A549 (cell line): Measurements from ENCODE around the gene TSPAN18. TPM values are rescaled to one million over a fixed set of nuclear protein-coding genes. Genes with fewer than 3 reads are reported as not detected.

Experiments
- ATAC-seq, 2 experiments: fragments of 200-7000 bp in 1 of 2; fragments of >200 bp in 1 of 2; cut with Nextera tagmentation in 1 of 2; cut with Tn5 transposase in 1 of 2; 3 replicates each; pipeline versions ENCODE4 v1.8.0 to v1.9.1; 2018 to 2020; ENCODE audit warnings: mild to moderate bottlenecking in 1 of 2, moderate library complexity in 1 of 2
- CTCF ChIA-PET: fragments of 300-600 bp; sonication (Branson Sonifier 250); formaldehyde crosslinking; extraction: SDS; loops from one replicate; lab custom pipeline; 2021; ENCODE audit warnings: antibody characterized with exemption, inconsistent platforms; lab: Yijun Ruan, JAX
- POLR2A ChIA-PET: fragments of 350-600 bp; formaldehyde crosslinking; extraction: SDS; loops from one replicate; lab custom pipeline; 2021; ENCODE audit warnings: antibody characterized with exemption, inconsistent platforms; lab: Yijun Ruan, JAX
- DNase-seq, 2 experiments: peaks; one replicate each; pipeline versions ENCODE4 v3.0.0 to v3.0.0-alpha.2; 2011 to 2016; ENCODE audit warnings: low read depth in 1 of 2, low spot score in 1 of 2
- FAIRE-seq: peaks from 2 replicates; lab custom pipeline; 2011; peaks lifted over from hg19 to GRCh38; lab: Jason Lieb, UNC
- H3K27ac ChIP-seq, 2 experiments: fragments of >200 bp; sonication (Bioruptor Twin); formaldehyde crosslinking; 3 replicates each; pipeline ENCODE4 v1.5.1; 2016 to 2017
- H3K4me1 ChIP-seq: fragments of >200 bp; sonication (Bioruptor Twin); formaldehyde crosslinking; 3 replicates; pipeline ENCODE4 v1.6.1; 2016
- H3K4me2 ChIP-seq: fragments of >200 bp; sonication (Bioruptor Twin); formaldehyde crosslinking; 3 replicates; pipeline ENCODE4 v1.6.1; 2016
- H3K4me3 ChIP-seq: fragments of >200 bp; sonication (Bioruptor Twin); formaldehyde crosslinking; 3 replicates; pipeline ENCODE4 v1.5.1; 2016
- H3K9me3 ChIP-seq: fragments of >200 bp; sonication (Bioruptor Twin); formaldehyde crosslinking; 3 replicates; pipeline ENCODE4 v1.6.1; 2016
- BHLHE40 ChIP-seq: IDR thresholded peaks from 2 replicates; pipeline ENCODE4 v1.6.1; 2012; ENCODE audit warnings: low read depth, low read length, inconsistent platforms
- CBX2 ChIP-seq: fragments of 200-600 bp; sonication (generic); IDR thresholded peaks from 2 replicates; pipeline ENCODE4 v1.6.1; 2016; ENCODE audit warnings: low read depth, mild to moderate bottlenecking, borderline replicate concordance
- CHD2 ChIP-seq: fragments of 150-350 bp; IDR thresholded peaks from 2 replicates; pipeline ENCODE4 v1.6.1; 2014; ENCODE audit warnings: low read length; ENCODE audit not compliant: partially characterized antibody
- CHD4 ChIP-seq: fragments of 200-600 bp; sonication (generic); IDR thresholded peaks from 2 replicates; pipeline ENCODE4 v1.6.1; 2016; ENCODE audit warnings: antibody characterized with exemption, mild to moderate bottlenecking, borderline replicate concordance
- EHF ChIP-seq: fragments of 250-450 bp; sonication (Bioruptor Pico); IDR thresholded peaks from 2 replicates; pipeline ENCODE4 v1.5.0; 2020; ENCODE audit warnings: mild to moderate bottlenecking
- FOSB ChIP-seq: fragments of 250-450 bp; sonication (Bioruptor Pico); IDR thresholded peaks from 2 replicates; pipeline ENCODE4 v1.5.0; 2020; ENCODE audit warnings: mild to moderate bottlenecking, moderate library complexity
- GATA3 ChIP-seq: IDR thresholded peaks from 2 replicates; pipeline ENCODE4 v1.6.1; 2012; ENCODE audit warnings: borderline replicate concordance
- HMGXB4 ChIP-seq: fragments of 250-450 bp; sonication (Bioruptor Pico); IDR thresholded peaks from 2 replicates; pipeline ENCODE4 v1.5.0; 2021; ENCODE audit warnings: mild to moderate bottlenecking, moderate library complexity, borderline replicate concordance
- HOXA7 ChIP-seq: fragments of 250-450 bp; sonication (Bioruptor Pico); IDR thresholded peaks from 2 replicates; pipeline ENCODE4 v1.5.0; 2020; ENCODE audit warnings: mild to moderate bottlenecking, moderate library complexity
- HOXB13 ChIP-seq: fragments of 250-450 bp; sonication (Bioruptor Pico); IDR thresholded peaks from 2 replicates; pipeline ENCODE4 v1.5.0; 2020; ENCODE audit warnings: low read depth, mild to moderate bottlenecking, moderate library complexity
- JUNB ChIP-seq: fragments of >200 bp; sonication (Bioruptor Twin); formaldehyde crosslinking; IDR thresholded peaks from 2 replicates; pipeline ENCODE4 v1.6.1; 2016
- MAFK ChIP-seq: fragments of 450-650 bp; IDR thresholded peaks from 2 replicates; pipeline ENCODE4 v1.6.1; 2014; ENCODE audit not compliant: partially characterized antibody
- MYC ChIP-seq: IDR thresholded peaks from 2 replicates; pipeline ENCODE4 v1.6.1; 2012; ENCODE audit warnings: mild to moderate bottlenecking, inconsistent platforms, low read length, improper control_type of control experiment, borderline replicate concordance
- POLR2A ChIP-seq: IDR thresholded peaks from 2 replicates; pipeline ENCODE4 v1.6.1; 2012; ENCODE audit warnings: mild to moderate bottlenecking, low read length
- POLR2AphosphoS2 ChIP-seq: conservative IDR thresholded peaks from 2 replicates; pipeline ENCODE4 v1.6.1; 2012; ENCODE audit warnings: low read length, improper control_type of control experiment, inconsistent platforms
- RAD21 ChIP-seq, 2 experiments: fragments of >200 bp in 1 of 2; sonication (Bioruptor Twin) in 1 of 2; formaldehyde crosslinking in 1 of 2; IDR thresholded peaks in 1 of 2; conservative IDR thresholded peaks in 1 of 2; 2 replicates in 1 of 2; 3 replicates in 1 of 2; pipeline ENCODE4 v1.6.1; 2012 to 2018; ENCODE audit warnings: inconsistent platforms in 1 of 2
- RFX5 ChIP-seq: fragments of 450-650 bp; IDR thresholded peaks from 2 replicates; pipeline ENCODE4 v1.7.1; 2014; ENCODE audit warnings: antibody characterized with exemption, mild to moderate bottlenecking, moderate library complexity
- SMC3 ChIP-seq: fragments of >200 bp; sonication (Bioruptor Twin); formaldehyde crosslinking; IDR thresholded peaks from 3 replicates; pipeline ENCODE4 v1.6.1; 2018; ENCODE audit warnings: inconsistent platforms
- TP53 ChIP-seq: fragments of 250-450 bp; sonication (Bioruptor Pico); IDR thresholded peaks from 2 replicates; pipeline ENCODE4 v1.5.0; 2021; ENCODE audit warnings: mild to moderate bottlenecking, moderate library complexity
- ZFP36 ChIP-seq: fragments of 450-650 bp; IDR thresholded peaks from 2 replicates; pipeline ENCODE4 v1.6.1; 2014; ENCODE audit warnings: borderline replicate concordance; ENCODE audit not compliant: partially characterized antibody
- WGBS: methylation state at CpG from one replicate; pipeline ENCODE4 v1.1.6; 2017; ENCODE audit errors: missing lambda C conversion rate; 5-methylcytosine and 5-hydroxymethylcytosine counted together
- polyA plus RNA-seq, 4 experiments: library from polyadenylated mRNA; depleted of rRNA in 3 of 4; stranded (reverse); fragments of >200 nt; fragmentation: RNase III in 1 of 4; extraction: RNeasy Plus Mini Kit Qiagen cat#74134 plus additional on column Dnase treatment in 1 of 4; gene quantifications; 2 replicates in 3 of 4; 3 replicates in 1 of 4; pipeline ENCODE4 v1.2.3, GENCODE V29; 2011 to 2017

Gene TSPAN18
- polyA plus RNA-seq, 2 of the 4 experiments (the other 2 are of a cell fraction) = 0.81 to 4.5 TPM

GRCh38 chr11:44753961-44754645 lies 27.3 kb downstream of the TSPAN18 start:
- no peak overlapping the region for H3K27ac ChIP-seq
- no peak for DNase-seq
- CTCF ChIA-PET = interaction anchor here (0.8 to 2.0 kb wide), 3 partner anchors 20 to 28 kb away, joined by 3 to 5 read pairs (median 4); partner anchors contain the start of gene TSPAN18
- TF ChIP-seq SMC3 (no peak), HOXB13 (CRISPR knock-in tag) (no peak), RAD21 (conservative IDR thresholded peaks at IDR 0.05 in 1 of 2, IDR thresholded peaks at IDR 0.05 in 1 of 2) (no peak), CHD2 (no peak), BHLHE40 (no peak), FOSB (no peak), POLR2A (no peak)
- TF ChIP-seq, all 56 proteins: peak for 0
- ATAC-seq = no peak
- Histone ChIP-seq H3K9me3 (peaks cover 17% of the 10 kb centered on the region; the same call in 2 of the 3 replicates), H3K4me3 (no peak overlapping the region), H3K4me1 (no peaks in the 10 kb centered on the region), H3K4me2 (no peak overlapping the region)
- POLR2A ChIA-PET = no interaction called here
- 65% methylated on average over 8 of the region's 8 CpGs for WGBS
- no peak for FAIRE-seq

GRCh38 chr11:44754876-44755555 lies 28.3 kb downstream of the TSPAN18 start:
- FAIRE-seq (no peak), ATAC-seq (0 out of 6 replicates have a peak, but pooled peaks of 1 of the 2 experiments have one; percentile 13), DNase-seq (no peak)
- ChIA-PET POLR2A (no interaction called here), CTCF (interaction anchor here (1.0 to 1.4 kb wide), 3 partner anchors 19 to 138 kb away, joined by 3 read pairs; no protein-coding TSS in a partner anchor)
- H3K4me3 ChIP-seq = no peak overlapping the region
- H3K4me2 ChIP-seq = no peak overlapping the region
- H3K9me3 ChIP-seq = peaks cover 18% of the 10 kb centered on the region; the same call in 2 of the 3 replicates
- 59% methylated on average over 8 of the region's 9 CpGs for WGBS
- H3K27ac ChIP-seq = no peak overlapping the region
- no peaks in the 10 kb centered on the region; the same call in 2 of the 3 replicates for H3K4me1 ChIP-seq
- TF ChIP-seq MAFK = no peak
- TF ChIP-seq GATA3 = no peak
- TF ChIP-seq RFX5 = no peak
- no peak for TF ChIP-seq CHD4
- TF ChIP-seq FOSB = no peak
- TF ChIP-seq HMGXB4 (CRISPR knock-in tag) = no peak
- TF ChIP-seq CBX2 = no peak
- TF ChIP-seq JUNB = no peak
- no peak for TF ChIP-seq POLR2AphosphoS2
- no peak for TF ChIP-seq MYC
- no peak for TF ChIP-seq HOXA7 (CRISPR knock-in tag)
- TF ChIP-seq, all 56 proteins: peak for 0

GRCh38 chr11:44755556-44756523 lies 29.1 kb downstream of the TSPAN18 start:
- Histone ChIP-seq H3K27ac (no peak overlapping the region), H3K4me1 (peaks cover 8% of the 10 kb centered on the region), H3K4me2 (no peak overlapping the region), H3K9me3 (peaks cover 18% of the 10 kb centered on the region; the same call in 2 of the 3 replicates), H3K4me3 (no peak overlapping the region)
- 26% methylated on average over 7 of the region's 7 CpGs for WGBS
- no peak for FAIRE-seq
- CTCF ChIA-PET = interaction anchor here (1.4 kb wide), 2 partner anchors 33 to 138 kb away, joined by 3 read pairs; no protein-coding TSS in a partner anchor
- POLR2A ChIA-PET = no interaction called here
- no peak; a peak in 1 of 6 replicates for ATAC-seq
- no peak for TF ChIP-seq EHF (CRISPR knock-in tag)
- TF ChIP-seq ZFP36 = peak; percentile 62
- TF ChIP-seq TP53 (CRISPR knock-in tag) = no peak
- DNase-seq = no peak
